HK-2 (cell line): ENCODE results near the gene ZNF526.
"Not testable (repeated sequence)": the region's sequence is repeated elsewhere in the genome, so short reads cannot be mapped to it uniquely, and the experiment has no call there.

Experiments used
- DNase-seq: peaks from one replicate; pipeline ENCODE4 v3.0.0-alpha.2; 2018; ENCODE audit not compliant: unreplicated experiment

The ZNF526 gene

DNA sequence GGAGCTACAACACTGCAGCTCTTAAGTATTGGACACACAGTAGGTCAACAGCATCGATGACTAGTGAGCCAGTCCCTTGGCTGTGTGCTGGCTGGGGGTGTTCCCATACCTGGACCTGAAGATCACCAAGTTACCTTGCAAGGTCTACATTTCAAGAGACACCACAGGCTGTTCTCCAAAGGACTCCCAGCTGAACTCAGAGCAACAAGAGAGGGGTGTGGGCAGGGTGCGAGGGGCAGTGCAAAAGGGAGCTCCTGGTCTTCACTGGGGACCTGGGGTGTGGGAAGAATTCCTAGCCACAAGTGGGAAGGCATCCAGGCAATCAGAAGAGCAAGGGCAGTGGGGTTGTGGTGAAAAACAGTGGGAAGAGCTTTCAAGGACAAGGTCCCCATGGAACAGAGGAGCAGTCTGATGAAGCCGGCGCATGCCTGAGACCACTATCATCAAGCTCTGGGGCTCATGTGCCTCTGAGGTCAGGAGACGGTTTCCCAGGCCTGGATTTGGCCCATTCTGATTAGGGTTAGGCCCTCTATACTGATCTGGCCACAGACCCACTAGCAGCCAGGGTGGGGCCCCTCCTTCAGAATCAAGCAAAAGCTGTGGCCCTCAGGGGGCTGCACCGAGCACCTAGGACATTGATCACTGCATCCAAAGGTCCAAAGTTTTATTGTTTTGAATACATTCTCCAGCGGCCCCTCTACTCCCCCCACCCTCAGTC, 27.0 kb downstream of the ZNF526 start:
- DNase-seq: no peak

GRCh38 chr19:42247640-42248199, 27.6 kb downstream of the ZNF526 start:
- no peak for DNase-seq

DNA sequence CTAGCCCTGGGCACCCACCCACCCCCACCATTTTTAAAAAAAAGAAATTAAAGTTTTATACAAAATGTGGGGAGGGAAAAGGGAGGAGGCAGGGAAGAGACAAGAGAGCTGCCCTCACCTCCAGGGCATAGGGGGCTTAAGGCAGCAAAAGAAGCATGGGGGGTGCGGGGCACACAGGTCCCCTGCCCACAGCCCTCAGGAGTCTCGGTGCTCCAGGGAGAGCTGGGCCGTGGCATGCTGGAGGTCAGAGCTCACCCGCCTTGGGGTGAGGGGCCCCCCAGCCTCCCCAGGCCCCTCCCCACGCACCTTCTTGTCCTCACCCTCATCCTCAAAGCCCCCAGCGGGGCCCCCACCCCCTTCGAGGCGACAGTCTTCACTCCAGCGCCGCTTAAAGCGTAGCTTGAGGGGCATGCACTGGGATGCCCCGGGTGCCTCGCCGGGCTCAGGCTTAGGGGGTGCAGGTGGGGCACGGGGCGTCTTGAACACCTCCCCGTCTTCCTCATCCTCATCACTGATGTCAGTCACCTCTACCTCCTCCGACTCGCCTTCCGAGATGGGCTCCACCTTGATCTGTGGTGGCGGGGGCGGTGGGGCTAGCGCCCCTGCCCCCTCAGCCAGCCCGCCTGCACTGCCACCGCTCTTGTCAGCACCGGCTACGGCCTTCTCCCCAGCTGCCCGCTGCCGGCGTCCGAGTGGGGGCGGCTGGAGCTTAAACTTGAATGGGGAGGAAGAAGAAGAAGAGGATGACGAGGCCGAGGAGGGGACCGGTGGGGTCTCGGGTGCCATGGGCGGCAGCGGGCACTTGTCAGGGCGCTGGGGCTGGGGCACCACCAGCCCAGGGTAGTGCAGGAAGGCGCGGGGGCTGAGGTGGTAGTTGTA, 28.4 kb downstream of the ZNF526 start:
- no peak for DNase-seq

DNA sequence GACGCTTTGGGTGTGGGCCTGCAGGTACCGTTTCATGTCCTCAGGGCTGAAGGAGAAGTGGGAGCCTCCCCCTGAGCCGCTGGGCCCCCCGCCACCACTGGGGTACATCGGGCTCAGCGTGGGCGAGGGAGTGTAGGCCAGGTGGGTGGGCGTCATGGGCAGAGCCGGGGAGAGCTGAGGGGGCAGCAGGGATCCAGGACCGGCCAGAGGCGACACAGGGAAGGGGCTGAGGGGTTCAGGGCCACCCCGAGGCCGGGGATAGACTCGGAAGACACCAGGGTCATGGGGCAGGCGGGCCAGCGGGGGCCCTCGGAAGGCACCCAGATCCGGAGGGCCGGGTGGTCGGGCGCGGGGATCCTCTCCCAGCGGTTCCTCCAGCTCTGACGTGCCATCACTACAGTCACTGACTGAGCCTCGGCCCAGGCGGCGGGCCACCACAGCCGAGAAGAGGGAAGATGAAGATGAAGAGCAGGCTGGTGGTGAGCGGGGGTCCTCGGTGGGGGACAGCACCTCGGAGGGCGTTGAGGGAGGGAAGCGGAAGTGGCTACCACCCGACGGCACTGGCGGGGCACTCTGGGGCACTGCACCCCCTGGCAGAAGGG, 29.1 kb downstream of the ZNF526 start:
- DNase-seq: no peak

DNA sequence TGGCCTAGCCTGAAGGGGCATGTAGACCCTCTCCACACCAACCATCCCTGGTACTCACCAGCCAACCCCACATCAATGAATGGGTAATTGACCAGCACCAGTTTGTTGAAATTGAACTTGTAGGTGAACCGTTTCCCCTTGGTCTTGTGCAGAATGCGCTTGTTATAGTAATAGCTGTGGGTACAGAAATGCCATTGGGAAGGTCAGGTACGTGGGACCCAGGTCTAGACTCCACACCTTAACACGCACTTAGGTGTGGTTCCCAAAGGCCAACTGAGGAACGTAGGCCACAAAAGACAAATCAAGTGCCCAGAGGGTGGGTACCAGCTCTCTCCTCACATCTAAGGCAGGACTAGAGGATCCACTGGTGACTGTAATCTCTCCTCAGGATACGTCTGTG, 29.7 kb downstream of the ZNF526 start:
- no peak for DNase-seq

GRCh38 chr19:42250183-42250665, 30.1 kb downstream of the ZNF526 start:
- no peak for DNase-seq

DNA sequence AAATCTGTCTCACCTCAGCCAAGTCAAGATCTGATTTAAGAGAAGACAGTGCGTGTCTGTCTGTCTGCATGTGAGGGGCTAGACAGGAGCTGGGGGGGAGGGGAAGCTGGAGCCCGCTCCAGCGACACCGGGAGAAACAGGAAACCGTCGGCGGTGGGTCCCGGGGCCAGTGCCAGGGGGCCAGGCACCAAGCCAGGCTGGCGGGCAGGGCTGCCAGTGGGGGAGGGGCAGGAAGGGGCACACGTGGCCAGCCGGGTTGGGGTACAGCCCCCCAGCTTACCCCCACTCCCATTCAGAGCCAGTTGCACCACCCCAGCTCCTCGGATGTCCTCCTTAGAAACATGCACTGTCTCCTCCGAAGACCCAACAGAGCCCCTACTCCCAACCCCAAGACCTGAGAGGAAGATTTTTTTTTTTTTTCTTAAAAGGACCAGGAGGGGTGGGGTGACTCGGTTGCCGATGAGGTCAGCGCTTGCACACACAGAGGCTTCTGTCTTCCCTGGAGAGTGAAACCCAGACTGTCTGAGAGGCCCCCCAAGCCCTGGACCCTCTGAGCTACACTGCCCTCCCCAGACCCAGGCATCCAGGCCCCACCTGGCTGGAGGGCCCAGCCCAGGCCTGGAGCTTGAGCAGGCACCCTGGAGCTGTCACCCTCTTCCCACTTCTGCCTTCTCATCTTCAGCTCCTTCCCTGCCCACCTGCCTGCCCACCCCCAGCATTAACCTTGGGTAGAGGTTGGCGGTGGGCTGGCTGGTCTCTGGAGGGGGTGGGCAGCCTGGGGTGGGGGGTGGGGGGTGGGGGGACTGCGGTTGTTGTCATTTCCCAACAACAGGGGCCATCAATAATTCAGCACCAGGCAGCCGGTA, 30.8 kb downstream of the ZNF526 start:
- DNase-seq: no peak

- DNase-seq: no peak
These were observed 31.7 kb downstream of the ZNF526 start for GRCh38 chr19:42251572-42252358.

- no peak for DNase-seq
These were observed 32.5 kb downstream of the ZNF526 start for GRCh38 chr19:42252365-42253244.

DNA sequence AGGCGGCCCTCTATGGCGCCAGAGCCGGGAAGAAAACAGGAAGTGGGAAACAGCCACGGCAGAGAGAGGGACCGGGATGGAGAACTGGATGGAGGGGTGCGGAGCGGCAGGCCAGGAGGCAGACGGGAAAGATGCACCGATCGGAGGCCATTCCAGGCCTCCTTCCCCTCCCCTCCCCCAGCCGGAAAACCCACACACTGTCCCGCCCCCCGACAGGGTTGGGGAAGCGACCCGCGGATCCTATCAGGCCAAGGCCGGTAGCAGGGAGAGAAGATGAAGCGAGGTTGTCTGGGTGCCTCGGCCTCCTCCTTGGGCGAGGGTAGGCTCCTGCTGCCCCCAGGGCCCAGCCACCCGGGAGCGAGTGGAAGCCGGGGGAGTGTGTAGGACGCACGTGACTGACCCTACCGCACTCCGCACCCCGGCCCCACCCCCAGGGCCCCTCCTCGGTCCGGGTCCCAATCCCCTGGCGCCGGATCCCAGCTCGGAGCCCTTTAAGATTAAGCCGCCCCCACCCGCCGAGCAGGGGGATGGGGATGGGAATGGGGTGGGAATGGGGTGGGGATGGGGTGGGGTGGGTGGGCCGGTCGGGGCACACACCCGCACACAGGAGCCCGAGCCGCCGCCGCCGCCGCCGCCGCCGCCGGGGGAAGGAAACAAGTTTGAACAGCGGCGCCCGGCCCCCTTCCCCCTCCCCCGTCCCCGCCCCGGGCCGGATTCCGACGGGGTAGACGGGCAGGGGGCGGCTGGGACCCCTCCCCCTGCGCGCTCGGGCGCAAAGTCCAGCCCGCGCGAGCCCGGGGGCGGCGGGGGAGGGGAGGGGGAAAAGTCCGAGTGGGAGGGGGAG, 33.4 kb downstream of the ZNF526 start:
- DNase-seq: peak; percentile 52

DNA sequence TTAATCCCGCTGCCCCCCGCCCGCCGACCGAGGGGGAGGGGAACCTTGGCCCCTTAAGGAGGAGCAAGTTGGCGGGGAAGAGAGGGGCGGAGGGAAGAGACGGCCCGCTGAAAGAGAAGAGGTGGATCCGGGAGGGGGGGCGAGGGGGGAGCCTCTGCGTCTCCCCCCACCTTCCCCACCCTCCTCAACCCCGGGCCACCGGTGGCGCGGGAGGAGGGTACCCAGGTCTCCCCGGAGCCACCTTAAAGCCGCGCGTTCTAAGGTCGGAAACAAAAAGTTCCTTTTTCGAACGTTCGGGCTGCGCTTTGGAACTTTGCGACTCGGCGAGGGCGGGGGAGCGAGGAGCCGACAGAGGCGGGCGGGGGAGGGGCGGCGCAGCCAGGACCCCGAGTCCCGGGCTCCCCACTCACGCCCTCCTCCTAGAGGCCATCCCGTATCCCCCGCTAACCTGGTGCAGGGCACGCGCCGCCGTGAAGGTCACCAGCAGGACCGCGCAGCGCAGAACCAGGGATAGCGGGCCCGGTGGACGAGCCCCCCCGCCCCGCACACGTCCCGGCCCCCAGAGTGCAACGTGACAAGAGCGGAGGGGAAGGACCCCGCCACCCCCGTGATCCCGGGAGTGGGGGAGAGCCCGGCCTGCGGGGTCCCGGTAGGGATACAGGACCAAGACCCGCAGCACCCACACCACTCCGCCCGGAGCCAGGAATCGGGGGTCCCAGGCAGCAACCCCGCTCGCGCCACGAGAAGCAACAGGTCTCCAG, 34.2 kb downstream of the ZNF526 start:
- DNase-seq: peak; percentile 59

DNA sequence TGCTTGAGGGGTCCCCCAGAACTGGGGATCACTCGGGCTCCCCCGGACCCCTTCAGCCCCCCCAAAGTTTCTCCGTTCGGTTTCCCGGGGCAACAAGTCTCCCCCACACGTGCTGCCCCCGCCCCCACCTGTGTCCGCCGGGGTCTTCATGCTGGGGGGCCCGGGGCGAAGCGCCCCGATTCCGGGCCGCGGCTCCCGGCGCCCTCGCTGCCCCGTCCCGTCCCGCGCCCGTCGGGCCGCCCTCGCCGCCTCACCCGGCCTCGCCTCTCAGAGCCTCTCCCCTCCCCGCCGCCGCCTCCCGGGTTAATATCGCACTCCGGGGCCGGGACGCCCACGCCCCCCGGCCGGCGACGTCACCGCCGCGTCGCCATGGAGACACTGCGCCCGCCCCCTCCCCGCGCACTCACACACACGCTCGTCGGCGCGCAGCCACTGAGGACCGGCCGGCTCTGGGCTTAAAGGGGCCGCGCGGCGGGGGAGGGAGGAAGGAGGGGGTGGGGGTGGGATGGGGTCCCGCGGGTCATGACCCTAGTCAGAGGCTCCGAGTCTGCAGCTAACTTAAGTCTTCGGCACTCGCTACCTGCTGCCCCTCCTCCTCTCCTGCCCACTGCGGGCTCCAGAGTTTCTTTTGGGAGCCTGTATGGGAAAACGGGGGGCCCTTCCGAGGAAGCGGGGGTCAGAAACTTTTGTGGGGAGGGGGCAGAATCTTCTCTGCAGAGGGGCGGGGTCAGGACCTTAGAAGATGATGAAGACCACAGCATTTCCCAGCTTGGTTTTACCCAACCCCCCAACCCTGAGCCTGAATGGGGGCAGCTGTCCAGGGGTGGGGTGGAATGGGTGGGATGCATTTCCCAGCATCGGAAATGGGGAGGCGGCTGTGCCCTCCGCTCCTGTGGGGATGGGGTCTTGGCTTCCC, 35.0 kb downstream of the ZNF526 start, which contains the start of gene ERF:
Gene ERF, minus strand, starts transcription at position 279 of the 916 bp plus-strand sequence. Its CDS starts 129 bp downstream, at position 150.
- DNase-seq: peak; percentile 95

- DNase-seq: peak; percentile 39
These were observed 35.9 kb downstream of the ZNF526 start for GRCh38 chr19:42255766-42256745.

- not testable (repeated sequence) for DNase-seq
These were observed 37.7 kb downstream of the ZNF526 start for GRCh38 chr19:42257842-42258241.

DNA sequence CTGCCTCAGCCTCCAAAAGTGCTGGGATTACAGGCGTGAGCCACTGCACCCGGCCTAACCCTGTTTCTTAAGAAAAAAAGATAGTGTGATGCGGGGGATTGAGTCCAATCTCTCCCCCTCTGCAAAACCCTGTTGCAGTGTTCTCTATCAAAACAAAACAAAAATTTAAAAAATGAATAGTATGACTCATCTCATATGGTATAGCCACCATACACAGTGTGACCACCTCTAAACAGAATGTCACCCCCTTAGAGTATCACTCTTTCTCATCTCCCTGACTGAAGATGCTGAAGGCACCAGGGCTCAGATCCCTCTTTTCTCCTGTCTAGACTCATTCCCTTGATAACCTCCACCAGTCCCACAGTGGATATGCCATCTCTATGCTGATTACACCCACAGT, 41.7 kb downstream of the ZNF526 start:
- DNase-seq: no peak
